ENCODE results near the gene C9orf85. TPM values are rescaled to one million over a fixed set of nuclear protein-coding genes. Genes with fewer than 3 reads are reported as not detected.

The C9orf85 gene
- total and polyA plus RNA-seq, 9 of the 15 experiments (the other 6 are each of a cell fraction or from before 2014, with no cell fraction given), result 6.7 to 17.6 (median 13.0) TPM

DNA sequence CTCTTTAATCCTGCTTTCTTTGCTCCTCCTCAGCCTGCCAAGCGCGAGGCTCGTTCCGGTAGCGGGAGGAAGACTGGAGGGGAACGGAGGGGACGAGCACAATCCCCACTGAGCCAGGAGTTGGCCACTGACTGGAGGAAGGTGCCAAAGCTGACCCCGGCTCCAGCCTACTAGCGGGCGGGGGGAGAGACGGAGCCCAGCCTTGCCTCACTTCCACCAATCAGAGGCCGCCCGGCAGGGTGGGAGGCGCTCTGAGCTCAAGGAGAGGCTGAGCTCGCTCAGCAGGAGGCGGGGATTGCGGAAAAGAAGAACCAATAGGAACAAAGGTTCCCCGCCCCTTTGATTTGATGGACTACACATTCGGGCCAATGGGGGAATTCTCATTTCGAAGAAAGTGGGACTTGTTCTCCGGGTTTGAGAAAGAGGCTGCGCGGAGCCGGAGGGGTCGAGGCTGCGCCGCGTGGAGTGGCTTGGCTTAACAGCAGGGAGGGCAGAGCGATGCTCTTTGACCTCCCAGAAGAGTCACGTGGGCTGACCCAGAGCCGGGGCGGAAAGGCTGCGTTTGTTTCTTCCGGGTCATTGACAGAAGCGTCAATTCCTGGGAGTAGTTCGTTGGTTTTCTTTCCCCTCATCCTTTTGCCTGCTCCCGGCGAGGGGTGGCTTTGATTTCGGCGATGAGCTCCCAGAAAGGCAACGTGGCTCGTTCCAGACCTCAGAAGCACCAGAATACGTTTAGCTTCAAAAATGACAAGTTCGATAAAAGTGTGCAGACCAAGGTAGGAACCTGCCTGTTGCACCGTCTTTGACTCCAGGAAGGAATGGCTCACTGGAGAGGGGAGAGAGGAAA, at the start of gene C9orf85, which contains the start of gene ABHD17B (continued):
- TF ChIP-seq MAZ (CRISPR knock-in tag; conservative IDR thresholded peaks at IDR 0.05 in 1 of 2, IDR thresholded peaks at IDR 0.05 in 1 of 2), result peak; percentile 14 to 70; a peak in 3 of 4 replicates
- TF ChIP-seq ZNF696 (CRISPR knock-in tag; conservative IDR thresholded peaks at IDR 0.05), result no peak
- TF ChIP-seq PYGO2 (tag; IDR thresholded peaks at IDR 0.05), result no peak
- no peak for TF ChIP-seq XRCC3 (IDR thresholded peaks at IDR 0.05)
- no peak for TF ChIP-seq SMAD2 (IDR thresholded peaks at IDR 0.05; ENCODE audit: low read depth, low read length)
- no peak for TF ChIP-seq HIVEP1 (CRISPR knock-in tag; IDR thresholded peaks at IDR 0.05)
- no peak for TF ChIP-seq ZNF589 (CRISPR knock-in tag; IDR thresholded peaks at IDR 0.05; ENCODE audit: low read depth)
- TF ChIP-seq KAT2B (IDR thresholded peaks at IDR 0.05; ENCODE audit: low read depth, low read length), result no peak
- TF ChIP-seq, protein P1, sequence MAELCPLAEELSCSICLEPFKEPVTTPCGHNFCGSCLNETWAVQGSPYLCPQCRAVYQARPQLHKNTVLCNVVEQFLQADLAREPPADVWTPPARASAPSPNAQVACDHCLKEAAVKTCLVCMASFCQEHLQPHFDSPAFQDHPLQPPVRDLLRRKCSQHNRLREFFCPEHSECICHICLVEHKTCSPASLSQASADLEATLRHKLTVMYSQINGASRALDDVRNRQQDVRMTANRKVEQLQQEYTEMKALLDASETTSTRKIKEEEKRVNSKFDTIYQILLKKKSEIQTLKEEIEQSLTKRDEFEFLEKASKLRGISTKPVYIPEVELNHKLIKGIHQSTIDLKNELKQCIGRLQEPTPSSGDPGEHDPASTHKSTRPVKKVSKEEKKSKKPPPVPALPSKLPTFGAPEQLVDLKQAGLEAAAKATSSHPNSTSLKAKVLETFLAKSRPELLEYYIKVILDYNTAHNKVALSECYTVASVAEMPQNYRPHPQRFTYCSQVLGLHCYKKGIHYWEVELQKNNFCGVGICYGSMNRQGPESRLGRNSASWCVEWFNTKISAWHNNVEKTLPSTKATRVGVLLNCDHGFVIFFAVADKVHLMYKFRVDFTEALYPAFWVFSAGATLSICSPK (IDR thresholded peaks at IDR 0.05; ENCODE audit: borderline replicate concordance), result no peak
- TF ChIP-seq EZH2 (IDR thresholded peaks at IDR 0.05; ENCODE audit: borderline replicate concordance, low read depth, low read length), result no peak
- TF ChIP-seq ZNF175 (CRISPR knock-in tag; IDR thresholded peaks at IDR 0.05; ENCODE audit: low read depth), result no peak
- no peak for TF ChIP-seq SOX6 (IDR thresholded peaks at IDR 0.05)
- TF ChIP-seq, protein P2, sequence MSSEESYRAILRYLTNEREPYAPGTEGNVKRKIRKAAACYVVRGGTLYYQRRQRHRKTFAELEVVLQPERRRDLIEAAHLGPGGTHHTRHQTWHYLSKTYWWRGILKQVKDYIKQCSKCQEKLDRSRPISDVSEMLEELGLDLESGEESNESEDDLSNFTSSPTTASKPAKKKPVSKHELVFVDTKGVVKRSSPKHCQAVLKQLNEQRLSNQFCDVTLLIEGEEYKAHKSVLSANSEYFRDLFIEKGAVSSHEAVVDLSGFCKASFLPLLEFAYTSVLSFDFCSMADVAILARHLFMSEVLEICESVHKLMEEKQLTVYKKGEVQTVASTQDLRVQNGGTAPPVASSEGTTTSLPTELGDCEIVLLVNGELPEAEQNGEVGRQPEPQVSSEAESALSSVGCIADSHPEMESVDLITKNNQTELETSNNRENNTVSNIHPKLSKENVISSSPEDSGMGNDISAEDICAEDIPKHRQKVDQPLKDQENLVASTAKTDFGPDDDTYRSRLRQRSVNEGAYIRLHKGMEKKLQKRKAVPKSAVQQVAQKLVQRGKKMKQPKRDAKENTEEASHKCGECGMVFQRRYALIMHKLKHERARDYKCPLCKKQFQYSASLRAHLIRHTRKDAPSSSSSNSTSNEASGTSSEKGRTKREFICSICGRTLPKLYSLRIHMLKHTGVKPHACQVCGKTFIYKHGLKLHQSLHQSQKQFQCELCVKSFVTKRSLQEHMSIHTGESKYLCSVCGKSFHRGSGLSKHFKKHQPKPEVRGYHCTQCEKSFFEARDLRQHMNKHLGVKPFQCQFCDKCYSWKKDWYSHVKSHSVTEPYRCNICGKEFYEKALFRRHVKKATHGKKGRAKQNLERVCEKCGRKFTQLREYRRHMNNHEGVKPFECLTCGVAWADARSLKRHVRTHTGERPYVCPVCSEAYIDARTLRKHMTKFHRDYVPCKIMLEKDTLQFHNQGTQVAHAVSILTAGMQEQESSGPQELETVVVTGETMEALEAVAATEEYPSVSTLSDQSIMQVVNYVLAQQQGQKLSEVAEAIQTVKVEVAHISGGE (CRISPR knock-in tag; IDR thresholded peaks at IDR 0.05), result peak; percentile 22 to 90 (median 22); a peak in 2 of 6 replicates
- TF ChIP-seq LEF1 (IDR thresholded peaks at IDR 0.05), result no peak
- TF ChIP-seq GABPB1 (CRISPR knock-in tag; IDR thresholded peaks at IDR 0.05), result peak; percentile 92
- TF ChIP-seq LARP7 (IDR thresholded peaks at IDR 0.05), result no peak
- no peak for TF ChIP-seq SLC30A9 (CRISPR knock-in tag; IDR thresholded peaks at IDR 0.05)
- TF ChIP-seq ELF2 (CRISPR knock-in tag; IDR thresholded peaks at IDR 0.05), result peak; percentile 58
- no peak for TF ChIP-seq HEY1 (CRISPR knock-in tag; IDR thresholded peaks at IDR 0.05; ENCODE audit: borderline replicate concordance)
- no peak for TF ChIP-seq ZNF184 (CRISPR knock-in tag; IDR thresholded peaks at IDR 0.05)
- no peak for TF ChIP-seq SMARCE1 (IDR thresholded peaks at IDR 0.05)
- no peak for TF ChIP-seq HNRNPH1 (optimal IDR thresholded peaks at IDR 0.05; ENCODE audit: low read depth, low read length)
